IPS-18c (cell line): ENCODE measurements around the gene OCSTAMP.

Experiments
- H3K4me3 ChIP-seq: 2 replicates; pipeline ENCODE4 v1.7.0; 2013; ENCODE audit warnings: low read depth, mild to moderate bottlenecking, low read length, moderate library complexity; ENCODE audit not compliant: insufficient read depth
- H3K9me3 ChIP-seq: one replicate; pipeline ENCODE4 v1.6.1; 2013; ENCODE audit warnings: mild to moderate bottlenecking, low read length, moderate library complexity; ENCODE audit not compliant: control insufficient read depth, insufficient read depth

Gene OCSTAMP, protein sequence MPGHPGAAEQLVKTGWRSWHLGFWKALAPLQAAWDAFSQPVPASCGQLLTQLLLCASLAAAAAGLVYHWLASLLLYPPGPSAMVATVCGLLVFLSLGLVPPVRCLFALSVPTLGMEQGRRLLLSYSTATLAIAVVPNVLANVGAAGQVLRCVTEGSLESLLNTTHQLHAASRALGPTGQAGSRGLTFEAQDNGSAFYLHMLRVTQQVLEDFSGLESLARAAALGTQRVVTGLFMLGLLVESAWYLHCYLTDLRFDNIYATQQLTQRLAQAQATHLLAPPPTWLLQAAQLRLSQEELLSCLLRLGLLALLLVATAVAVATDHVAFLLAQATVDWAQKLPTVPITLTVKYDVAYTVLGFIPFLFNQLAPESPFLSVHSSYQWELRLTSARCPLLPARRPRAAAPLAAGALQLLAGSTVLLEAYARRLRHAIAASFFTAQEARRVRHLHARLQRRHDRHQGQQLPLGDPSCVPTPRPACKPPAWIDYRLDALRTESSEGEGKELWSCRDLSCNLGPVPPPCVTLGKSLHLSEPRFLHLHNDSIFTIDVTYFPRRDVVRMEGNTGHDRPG

GRCh38 chr20:46550461-46550860 is at the start of gene OCSTAMP:
Gene OCSTAMP (minus strand): TSS chr20:46550654. CDS start chr20:46550560, 94 bp downstream.
- H3K9me3 ChIP-seq, result no peaks in the 10 kb centered on the region
- H3K4me3 ChIP-seq, result no peak within 1 kb of the TSS

DNA sequence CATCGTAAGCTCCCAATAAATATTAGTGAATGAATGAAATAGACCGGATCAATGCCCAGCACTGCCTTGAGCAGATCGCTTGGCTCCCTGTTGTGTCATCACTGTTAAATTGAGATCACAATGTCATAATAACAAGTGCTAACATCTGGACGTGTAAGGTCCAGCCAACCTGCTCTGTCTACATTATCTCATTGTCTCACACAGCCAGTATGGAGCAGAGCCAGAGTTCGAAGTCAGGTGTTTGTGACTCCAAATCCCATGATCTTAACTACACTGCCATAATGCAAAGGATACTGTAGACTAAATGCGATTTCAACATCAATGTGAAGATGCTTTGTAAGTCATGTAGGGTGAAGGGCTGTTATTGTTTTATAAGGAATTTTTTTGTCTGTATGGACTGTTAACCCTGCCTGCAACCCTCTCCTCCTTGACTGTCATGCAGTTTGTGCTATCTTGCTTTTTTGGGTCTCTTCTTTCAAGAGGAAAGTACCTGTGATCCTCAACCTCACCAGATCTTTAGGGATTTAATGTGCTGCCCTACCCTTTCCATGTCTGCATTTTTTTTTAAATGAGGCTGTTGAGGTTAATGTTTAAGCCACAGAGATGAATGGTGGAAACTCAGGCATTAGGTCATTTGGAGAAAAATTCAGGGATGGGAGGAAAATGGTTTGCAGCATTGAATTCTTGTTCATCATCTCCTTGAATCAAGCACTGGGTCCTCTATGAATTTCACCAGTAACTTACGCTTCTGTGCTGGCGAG is 49.0 kb upstream of the OCSTAMP start:
- no peaks in the 10 kb centered on the region for H3K9me3 ChIP-seq
- H3K4me3 ChIP-seq, result no peak overlapping the region

- peaks cover 2% of the 10 kb centered on the region for H3K9me3 ChIP-seq
- no peak overlapping the region for H3K4me3 ChIP-seq
These were observed 45.5 kb upstream of the OCSTAMP start for GRCh38 chr20:46595933-46596332.

DNA sequence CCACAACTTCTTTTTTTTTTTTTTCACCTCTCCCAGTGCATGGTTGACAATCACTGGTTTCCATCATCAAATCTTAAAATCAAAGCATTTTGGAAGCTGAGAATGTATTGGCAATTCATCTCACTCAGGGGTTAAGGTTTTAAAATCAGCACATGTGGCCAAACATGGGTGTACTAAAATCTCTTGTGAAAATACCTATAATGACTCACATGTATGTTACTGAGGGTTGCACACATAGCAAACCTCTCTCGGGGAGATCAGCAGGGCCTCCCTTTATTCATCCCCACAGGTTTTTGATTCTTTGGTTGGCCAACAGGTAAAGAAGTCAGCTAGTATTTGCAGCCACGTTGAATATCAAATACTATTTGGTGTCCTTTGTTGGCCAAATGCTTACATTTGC is 44.3 kb upstream of the OCSTAMP start:
- peaks cover 2% of the 10 kb centered on the region for H3K9me3 ChIP-seq
- no peak overlapping the region for H3K4me3 ChIP-seq

- H3K9me3 ChIP-seq, result peaks cover 2% of the 10 kb centered on the region
- H3K4me3 ChIP-seq, result no peak overlapping the region
These were observed 42.3 kb upstream of the OCSTAMP start for GRCh38 chr20:46592580-46593362.

GRCh38 chr20:46590443-46590842 is 40.0 kb upstream of the OCSTAMP start:
- Histone ChIP-seq H3K9me3 (peaks cover 2% of the 10 kb centered on the region), H3K4me3 (no peak overlapping the region)

- Histone ChIP-seq H3K9me3 (peaks cover 2% of the 10 kb centered on the region), H3K4me3 (no peak overlapping the region)
These were observed 38.4 kb upstream of the OCSTAMP start for GRCh38 chr20:46588532-46589511.

- Histone ChIP-seq H3K4me3 (no peak overlapping the region), H3K9me3 (peaks cover 2% of the 10 kb centered on the region)
These were observed 37.5 kb upstream of the OCSTAMP start for GRCh38 chr20:46587986-46588385.

DNA sequence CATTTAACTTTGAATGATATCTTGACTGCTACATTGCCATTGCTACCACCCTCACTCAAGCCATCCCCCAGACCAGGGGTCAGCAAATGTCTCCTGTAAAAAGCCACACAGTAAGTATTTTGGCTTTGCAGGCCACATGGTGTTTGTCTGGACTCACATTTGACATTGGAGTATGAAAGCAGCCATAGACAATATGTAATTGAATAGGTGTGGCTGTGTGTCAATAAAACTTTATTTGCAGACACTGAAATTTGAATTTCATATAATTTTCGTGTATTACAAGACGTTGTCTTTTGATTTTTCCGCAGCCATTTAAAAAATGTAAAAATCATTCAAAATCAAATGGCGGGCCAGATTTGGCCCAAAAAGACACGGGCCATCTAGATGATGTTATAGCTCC is 36.3 kb upstream of the OCSTAMP start:
- no peaks in the 10 kb centered on the region for H3K9me3 ChIP-seq
- no peak overlapping the region for H3K4me3 ChIP-seq

- H3K4me3 ChIP-seq, result no peak overlapping the region
- no peaks in the 10 kb centered on the region for H3K9me3 ChIP-seq
These were observed 34.1 kb upstream of the OCSTAMP start for GRCh38 chr20:46584508-46584907.

- Histone ChIP-seq H3K9me3 (no peaks in the 10 kb centered on the region), H3K4me3 (no peak overlapping the region)
These were observed 33.2 kb upstream of the OCSTAMP start for GRCh38 chr20:46583411-46584214.

GRCh38 chr20:46582648-46583047 is 32.2 kb upstream of the OCSTAMP start:
- Histone ChIP-seq H3K4me3 (no peak overlapping the region), H3K9me3 (no peaks in the 10 kb centered on the region)

GRCh38 chr20:46581391-46581790 is 30.9 kb upstream of the OCSTAMP start:
- H3K4me3 ChIP-seq, result no peak overlapping the region
- H3K9me3 ChIP-seq, result no peaks in the 10 kb centered on the region

GRCh38 chr20:46580613-46581205 is 30.3 kb upstream of the OCSTAMP start:
- no peaks in the 10 kb centered on the region for H3K9me3 ChIP-seq
- H3K4me3 ChIP-seq, result no peak overlapping the region

- Histone ChIP-seq H3K9me3 (no peaks in the 10 kb centered on the region), H3K4me3 (no peak overlapping the region)
These were observed 28.3 kb upstream of the OCSTAMP start for GRCh38 chr20:46578745-46579144.
